ENCODE measurements around the gene PPP1R9B.

PPP1R9B gene

DNA sequence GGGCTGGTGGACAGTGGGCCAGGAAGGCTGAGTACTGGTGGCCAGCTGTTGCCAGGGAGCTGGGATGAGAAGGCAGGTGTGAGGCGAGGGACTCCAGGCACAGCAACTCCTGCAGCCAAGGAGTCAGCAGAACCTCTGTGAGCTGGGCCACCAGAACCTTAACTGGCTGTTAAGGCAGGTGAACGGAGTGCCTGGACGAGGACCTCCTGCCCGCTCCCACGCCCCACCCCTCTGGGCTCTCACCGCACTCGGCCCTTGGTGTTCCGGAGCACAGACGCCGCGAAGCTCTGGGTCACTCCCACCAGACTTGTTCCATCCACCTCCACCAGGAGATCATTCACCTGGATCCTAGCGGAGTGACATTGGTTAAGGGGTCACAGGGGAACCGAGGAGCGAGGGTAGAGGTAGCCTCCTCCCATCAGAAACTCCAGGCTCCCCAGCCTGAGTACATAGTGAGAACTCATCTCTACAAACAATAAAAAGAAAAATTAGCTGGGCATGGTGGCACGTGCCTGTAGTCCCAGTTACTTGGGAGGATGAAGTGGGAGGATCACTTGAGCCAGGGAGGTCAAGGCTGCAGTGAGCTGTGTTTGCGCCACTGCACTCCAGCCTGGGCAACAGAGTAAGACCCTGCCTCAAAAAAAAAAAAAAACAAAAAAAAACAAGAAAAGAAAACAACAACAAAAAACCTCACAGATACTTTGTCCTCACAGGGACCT lies 9.3 kb downstream of the PPP1R9B start:
- no peak for DNase-seq (ENCODE audit: low read depth in 2 of 2)

DNA sequence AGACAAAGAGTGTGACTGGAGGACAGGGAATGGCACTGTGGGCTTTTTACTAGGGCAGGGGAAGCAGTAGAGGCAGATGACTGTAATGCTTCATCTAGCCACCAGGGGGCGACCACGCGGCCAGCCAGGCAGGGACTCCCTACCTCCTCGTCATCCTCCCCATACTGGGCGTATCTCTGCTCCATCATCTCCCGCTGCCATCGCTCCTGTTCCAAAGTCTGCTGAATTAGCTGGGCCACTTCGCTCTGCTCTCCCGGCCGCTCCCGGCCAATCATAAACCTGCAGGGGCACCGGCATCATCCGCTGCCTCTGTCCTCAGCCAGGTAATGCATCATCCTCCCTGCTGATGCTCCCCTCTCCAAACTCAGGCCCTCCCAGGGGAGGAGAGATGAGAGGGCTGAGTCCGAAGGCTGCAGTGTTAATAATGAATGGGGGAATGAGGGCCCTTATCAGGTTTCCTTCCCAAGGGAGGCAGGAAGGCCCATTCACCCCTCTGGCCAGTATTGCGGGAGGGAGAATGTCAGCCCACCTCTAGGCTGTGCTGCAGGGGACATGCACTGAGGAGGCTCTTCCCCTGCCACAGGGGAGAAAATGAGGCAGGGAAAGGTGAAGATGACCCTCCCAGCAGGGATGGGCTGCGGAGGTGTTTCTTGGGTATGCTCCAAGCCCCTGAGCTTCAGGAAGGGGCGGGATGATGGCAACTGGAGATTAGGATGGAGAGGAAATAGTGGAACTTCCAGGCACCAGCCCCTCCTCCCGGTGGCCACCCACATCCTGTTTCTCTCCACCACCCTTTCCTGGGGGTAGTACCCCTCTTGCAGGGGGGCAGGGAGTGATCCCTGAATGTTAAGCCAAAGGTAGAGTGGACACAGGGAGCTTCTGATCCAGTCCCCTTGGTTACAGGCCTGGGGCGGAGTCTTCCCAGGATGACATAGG lies 10.3 kb downstream of the PPP1R9B start:
- DNase-seq (ENCODE audit: low read depth in 2 of 2) = peak; percentile 64 to 70

DNA sequence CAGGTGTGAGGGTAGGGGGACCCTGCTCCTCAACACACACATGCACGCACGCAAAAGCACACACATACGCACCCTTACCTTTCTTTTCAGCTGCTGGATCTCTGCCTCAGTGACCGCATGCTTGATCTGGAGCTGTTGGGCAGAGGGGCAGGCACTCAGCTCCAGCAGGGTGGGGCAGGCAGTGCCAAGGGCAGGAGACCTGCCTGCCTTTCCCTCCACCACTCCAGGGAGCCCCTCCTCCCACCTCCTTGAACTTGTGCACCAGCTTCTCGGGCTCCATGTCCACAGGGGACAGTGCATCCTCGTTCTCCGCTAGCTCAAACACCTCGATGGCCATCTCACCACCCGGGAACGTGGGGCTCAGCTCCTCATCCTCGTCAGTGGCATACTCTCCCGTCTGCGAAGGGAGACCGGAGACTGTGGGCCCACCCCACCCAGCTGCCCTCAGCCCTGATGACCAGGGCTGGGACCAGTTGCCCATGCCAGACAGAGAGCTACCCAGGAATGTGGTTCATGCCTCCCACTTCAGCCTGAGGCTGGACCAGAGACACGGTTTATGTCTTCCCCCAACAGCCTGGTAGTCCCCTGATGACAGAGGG lies 11.2 kb downstream of the PPP1R9B start:
- DNase-seq (ENCODE audit: low read depth in 2 of 2) = no peak

DNA sequence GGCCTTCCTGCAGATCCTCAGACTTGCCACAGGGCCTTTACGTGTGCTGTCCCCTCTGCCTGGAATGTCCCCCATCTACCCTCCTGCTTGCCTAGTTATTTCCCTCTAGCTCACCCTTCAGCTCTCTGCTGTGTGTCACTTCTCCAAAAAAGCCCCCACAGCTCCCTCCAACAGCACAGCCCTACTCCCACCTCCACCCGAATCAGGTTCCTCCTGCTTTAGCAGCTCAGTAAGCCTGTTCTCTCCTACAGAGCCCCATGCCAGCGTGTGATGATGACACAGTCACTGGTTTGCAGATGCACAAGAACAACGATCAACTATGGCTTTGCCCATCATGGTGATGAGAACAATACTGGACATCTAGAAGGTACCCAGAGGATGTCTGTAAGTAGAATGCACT lies 13.4 kb downstream of the PPP1R9B start:
- DNase-seq (ENCODE audit: low read depth in 2 of 2) = no peak

DNA sequence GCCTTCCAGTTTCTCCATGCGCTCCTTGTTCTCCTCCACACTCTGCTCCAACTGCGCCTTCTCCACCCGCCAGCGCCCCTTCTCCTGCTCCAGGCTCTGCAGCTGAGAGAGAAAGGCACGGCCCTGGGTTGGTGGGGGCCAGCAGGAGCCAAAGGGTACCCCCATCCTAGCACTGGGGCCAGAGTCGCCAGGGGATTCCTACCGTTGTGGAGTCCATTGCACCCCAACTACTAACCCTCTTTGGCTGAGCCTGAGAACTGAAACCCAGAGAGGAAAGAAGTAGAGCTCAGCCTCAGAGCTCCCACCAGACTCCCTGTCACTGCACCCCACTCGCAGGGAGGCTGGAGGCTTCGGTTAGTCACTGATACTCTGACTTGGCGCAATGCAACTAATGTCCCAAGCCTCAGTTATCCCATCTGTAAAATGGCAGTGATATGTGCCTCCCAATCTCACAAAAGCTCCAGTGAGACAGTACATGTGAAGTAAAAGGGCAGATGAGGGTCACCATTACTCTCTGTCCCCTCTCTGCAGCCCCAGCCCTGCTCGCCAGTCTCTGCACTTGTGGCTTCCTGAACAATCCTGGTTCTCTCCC lies 14.3 kb downstream of the PPP1R9B start:
- no peak for DNase-seq (ENCODE audit: low read depth in 2 of 2)

DNA sequence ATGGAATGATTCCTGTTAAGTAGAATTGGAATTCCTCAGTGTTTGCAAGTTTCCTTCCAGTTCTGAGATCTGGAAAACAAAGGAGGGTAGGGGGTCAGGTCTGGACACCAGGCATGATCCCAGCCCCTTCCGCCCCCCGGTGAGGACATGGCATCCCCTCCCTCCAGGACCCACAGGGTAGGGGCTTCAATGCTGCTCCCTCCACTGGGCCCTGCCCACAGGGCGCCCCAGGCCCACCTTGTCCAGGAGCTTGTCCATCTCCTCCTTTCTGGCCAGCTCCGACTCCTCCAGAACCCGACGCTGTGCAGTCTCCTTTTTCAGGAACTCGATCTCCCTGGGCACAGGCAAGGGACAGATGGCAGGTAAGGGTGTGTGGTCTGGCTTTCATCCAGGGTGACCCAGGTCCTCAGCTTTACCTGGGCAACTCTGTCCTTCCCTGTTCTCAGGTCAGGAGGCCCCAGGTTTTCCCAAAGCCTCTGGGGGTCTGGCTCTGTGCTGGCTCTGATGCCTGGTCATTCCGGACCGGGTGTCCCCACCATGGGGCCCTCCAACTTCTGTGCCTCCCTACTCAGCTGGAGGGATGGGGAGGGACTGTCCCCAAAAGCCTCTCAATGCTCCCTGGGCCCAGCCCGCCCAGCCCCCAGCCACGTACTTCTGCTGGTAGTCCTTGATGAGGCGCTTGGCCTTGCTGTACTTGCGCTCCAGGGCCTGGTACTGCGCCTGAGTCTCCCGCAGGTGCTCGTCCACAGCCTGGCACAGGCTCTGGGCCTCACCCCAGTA lies 15.0 kb downstream of the PPP1R9B start:
- no peak for DNase-seq (ENCODE audit: low read depth in 2 of 2)

DNA sequence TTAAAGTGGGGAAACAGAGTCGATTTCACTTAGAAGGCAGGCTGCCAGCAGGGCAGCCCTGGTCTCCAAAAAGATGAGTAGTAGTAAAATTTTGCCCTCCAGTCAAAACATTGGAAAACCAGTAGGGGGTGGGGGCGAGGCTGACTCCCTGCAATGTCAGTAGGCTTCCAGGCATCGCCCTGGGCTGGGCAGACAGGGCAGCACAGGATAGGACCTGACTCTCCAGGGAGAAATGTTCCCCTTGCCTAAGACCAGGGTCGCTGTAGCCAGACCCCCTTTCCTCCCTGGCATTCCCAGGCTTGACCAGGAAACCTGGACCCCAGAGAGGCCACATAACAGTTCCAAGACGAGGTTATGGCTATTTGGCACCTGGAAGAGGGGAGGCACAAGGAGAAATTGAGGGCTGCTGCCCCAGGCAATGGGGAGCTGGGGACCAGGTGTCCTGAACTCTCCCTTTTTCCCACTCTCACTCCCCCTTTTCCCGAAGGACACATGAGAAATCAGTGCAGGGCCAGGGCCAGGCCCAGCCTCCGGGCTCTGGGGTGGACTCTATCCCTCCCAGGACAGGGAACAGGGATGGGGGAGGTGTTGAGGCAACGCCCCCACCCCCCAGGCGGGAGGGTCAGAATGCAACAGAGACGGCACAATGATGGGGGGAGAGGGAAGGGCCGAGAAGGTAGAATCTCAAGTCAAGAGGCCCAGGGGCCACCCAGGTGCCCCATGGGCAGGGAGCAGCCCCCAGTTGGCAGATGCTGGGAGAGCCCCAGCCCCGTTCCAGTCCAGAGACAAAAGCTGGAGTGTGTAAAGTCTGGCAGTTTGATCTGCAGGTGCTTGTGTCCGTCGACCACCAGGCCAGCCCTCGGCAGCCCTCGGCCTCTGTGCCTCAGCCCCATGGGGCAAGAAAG lies 16.0 kb downstream of the PPP1R9B start:
- DNase-seq (ENCODE audit: low read depth in 2 of 2) = no peak

DNA sequence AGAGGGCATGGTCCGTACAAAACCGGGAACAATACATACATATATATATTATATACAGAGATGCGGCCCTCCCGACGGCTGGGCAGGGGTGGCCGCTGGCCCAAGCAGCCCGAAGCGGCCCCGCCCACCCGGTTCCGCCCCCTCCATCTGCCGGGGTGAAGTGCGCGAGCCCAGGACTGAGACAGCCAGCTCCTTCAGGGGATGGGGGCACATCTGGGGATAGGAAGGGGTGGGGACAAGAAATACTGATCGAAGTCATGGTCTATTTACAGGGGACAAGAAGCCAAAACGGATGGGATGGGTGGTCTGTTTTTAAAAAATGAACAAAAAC lies 16.7 kb downstream of the PPP1R9B start:
- DNase-seq (ENCODE audit: low read depth in 2 of 2) = no peak

DNA sequence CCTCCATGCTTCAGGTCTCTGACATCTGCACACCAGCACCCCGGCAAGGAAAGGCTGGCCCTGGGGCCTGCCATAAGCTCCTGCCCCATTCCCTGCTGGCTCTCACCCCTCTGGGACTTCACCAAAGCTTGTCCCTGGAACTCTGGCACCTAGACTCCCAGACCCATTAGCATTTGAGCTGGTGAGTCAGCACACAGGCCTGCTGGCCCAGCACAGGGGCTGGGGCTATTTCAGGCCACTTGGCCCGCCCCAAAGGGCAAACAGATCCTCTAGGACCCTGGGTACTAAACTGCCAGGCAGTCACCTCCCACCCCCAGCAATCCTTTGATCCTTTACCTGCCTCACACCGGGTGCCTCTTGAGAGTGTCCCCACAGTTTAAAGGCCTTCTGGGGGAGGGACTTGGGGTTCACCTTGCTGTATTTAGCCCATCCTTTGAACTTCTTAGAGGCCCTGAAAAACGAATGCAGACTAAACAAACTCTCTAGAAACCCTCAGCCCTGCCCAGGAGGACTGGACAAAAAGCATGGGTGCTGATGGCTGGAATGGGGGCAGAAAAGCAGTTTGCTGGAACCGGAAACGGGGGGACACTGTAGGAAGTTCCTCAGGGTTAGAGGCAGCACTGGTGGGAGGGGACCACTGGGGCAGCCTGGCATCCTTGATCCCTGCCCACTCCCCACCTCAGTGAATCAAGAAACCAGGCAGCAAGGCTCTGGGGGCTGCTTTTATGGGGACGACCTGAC lies 17.3 kb downstream of the PPP1R9B start:
- DNase-seq (ENCODE audit: low read depth in 2 of 2) = no peak

DNA sequence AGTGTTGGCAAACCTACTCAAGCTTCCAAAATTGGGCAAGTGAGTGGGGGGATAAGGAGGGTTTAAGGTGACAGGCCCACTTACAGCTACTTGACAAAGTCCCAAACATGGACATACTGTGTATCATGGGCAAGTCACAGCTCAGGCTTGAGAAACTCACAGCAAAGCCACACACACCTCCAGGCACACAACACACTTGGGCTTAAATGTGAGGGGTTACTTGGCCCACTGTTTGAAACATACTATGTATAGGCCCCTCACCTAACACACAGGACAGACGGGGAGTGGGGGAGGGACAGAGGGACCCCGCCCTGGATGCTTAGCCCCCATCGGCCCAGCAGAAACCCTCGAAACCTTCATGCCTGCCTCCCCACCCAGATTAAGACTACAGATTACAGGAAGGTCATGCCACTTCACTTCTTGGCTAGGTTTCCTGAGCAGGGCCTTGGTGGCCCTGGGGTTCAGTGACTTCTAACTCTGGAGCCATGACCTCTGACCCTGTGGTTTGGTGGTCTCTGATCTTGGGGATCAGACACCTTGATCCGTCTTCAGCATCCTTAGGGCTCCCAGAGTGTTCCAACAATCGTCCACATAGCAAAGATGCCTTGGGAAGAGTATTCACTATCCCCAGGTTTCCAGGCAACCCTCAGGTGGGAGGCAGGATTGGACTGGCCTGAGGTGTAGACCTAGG lies 18.2 kb downstream of the PPP1R9B start:
- DNase-seq (ENCODE audit: low read depth in 2 of 2) = no peak

DNA sequence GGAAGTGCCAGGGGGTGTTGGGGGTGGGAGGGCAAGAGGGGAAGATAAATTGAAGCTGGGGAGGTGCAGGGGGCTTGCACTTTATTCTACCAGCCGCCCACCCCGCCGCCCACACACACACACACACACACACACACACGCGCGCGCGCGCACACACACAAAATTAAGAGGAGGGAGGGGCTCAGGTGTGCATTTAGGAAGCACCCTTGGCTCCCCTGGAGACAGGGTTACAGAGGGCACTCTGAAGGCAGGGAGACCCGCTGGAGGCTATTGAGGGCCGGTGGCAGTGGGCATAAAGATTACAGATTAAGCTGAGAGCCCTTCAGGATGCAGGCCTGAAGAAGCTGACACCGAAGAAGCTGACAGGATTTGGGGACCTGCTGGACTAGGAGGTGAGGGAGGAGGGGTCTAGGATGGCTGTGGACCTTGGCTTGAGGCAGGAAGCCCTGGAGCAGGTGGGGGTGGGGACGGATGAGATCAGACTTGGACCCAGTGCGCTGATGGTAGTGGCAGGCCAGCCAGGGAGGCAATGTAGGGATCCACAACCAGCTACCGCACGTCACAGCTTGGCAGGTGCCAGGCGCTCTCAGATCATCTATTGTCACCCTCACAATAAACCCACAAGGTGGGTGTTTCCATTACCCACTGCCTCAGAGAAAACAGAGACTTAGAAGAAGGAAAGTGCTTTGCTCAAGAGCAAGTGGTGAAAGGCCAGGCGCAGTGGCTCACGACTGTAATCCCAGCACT lies 19.7 kb downstream of the PPP1R9B start:
- DNase-seq (ENCODE audit: low read depth in 2 of 2) = no peak

DNA sequence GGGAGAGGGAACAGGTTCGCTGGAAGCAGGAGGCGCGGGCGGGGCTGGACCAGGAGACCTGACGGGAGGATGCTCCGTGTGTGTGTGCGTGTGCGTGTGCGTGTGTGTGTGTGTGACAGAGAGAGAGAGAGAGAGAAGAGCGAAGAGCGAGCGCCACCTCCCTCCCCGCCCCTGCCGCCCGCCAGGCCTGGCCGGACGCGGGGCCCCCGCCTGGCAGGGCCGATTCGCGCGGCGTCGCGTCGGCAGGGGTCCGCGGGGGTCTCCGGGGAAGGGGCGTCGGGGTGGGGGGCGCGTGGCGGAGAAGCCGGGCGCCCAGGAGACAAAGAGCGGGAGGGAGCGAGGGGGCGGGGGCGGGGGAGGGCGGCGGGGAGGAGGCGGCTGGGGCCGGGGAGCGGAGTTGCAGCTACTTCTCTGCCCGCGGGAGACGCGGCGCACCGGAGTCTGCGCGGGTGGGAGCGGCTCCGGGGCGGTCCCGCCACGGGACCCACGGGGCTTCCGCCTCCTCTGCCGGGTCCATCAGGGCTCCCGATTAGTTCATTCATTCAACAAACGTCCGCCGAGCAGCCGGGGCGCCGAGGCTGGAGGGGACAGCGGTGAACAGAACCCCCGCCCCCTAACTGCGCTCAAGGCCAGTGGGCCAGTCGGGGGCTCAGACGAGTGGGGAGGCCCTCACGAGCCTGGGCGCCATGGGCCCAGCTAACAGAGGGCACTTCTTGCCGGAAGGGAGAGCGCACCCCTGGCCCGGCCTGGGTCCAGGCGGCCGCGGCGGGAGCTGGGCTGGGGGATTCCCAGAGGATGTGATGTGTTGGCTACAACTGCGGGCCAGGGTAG lies 20.5 kb downstream of the PPP1R9B start, which contains the start of gene SAMD14:
SAMD14 (minus strand) TSS at position 433 of the 831 bp plus-strand sequence. CDS start 5,201 bp downstream, outside the sequence.
- DNase-seq (ENCODE audit: low read depth in 2 of 2) = no peak

DNA sequence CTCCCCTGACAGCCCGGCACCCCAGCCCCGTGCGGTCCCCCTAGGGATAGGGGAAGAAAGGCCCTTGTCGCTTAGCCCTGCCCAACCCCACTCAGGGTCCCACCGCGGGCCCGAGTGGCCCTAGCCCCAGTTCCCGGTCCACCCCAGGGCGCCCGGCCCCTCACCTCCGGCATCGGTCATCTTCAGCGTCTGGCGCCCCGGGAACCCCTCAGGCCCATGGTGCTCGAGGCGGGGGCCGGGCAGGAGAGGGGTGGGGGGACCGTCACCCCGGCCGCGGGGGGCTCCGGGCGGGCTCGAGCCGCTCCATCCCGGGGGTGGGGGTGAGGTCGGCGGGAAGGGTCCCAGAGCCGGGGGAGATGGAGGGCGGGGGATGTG lies 21.1 kb downstream of the PPP1R9B start:
- DNase-seq (ENCODE audit: low read depth in 2 of 2) = no peak

DNA sequence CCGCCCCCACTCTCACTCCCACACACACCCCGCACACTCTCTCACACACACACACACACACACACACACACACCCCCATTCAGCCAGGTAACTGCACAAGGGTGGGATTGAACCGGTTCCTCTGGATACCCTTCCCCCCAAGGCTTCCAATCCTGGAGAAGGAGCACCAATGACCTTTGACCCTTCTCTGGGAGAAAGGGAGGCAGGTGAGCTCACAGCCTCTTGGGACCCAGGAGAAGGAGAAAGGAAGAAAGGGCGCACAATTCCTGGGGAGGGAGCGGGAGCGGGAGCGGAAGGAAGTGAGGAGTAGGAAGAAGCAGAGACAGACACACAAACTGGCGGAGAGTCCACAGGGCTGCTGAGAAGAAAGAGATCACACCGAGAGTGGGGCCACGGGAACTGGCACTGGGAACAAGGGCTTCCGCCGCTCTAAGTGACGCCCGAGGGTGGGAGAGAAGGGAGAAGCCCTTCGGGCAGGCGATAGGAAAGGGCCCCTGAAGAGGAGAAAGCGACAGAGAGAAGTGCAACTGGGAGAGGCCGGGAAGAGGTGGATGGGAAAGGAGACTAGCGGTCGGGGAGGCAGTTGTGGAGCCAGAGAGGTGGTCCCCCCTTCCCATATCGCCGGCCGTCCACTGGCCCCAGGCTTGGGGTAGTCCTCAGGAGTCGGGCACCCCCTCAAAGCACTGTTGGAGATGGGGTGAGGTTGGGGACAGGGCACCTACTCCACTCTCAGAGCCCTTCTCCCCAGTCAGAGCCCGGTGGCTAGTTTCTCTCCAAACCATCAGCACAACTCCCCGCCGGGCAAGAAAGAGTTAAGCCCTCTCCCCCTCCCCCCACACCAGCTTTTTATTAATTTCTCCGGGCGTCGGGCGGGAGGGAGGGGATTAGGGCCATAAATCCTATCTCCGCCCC lies 21.8 kb downstream of the PPP1R9B start:
- no peak for DNase-seq (ENCODE audit: low read depth in 2 of 2)

DNA sequence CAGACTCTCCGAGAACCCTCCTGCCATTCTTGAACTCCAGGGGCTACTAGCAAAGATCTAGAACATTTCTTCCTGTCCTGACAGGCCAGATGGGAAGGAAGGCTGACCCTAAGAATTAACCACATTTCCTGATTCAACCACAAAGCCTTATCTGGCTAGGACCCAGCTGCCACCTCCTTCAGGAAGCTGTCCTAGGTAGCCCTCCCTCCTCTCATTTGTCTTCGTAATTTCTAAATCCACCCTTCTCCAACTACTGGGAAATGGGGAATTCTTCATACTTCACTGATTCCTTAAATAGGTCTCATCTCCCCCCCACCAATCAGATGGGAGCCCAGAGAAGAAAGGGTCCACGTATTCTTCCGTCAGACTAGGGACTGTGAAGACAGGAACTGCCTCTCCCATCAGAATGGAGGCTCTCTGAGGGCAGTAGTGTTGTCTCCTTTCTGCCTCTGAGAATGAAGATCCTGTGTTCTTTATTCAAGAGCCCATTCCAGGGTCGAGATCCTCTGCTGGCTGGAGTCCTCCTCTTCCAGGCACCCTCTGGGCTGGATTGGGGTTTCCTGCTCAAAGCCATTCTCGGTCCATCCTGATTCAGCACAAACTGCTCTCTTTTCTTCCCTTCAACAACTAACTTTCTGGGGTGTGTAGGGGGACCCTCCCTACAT lies 22.6 kb downstream of the PPP1R9B start:
- DNase-seq (ENCODE audit: low read depth in 2 of 2) = no peak

All from stimulated activated CD8-positive, alpha-beta memory T cell treated with anti-CD3 and anti-CD28 coated beads, Interleukin-2, amount 100 ng/mL, for 1 hour (primary cell).